Lower leg skin (tissue), 4 donors: ENCODE data around the gene SHCBP1. TPM values are rescaled to one million over a fixed set of nuclear protein-coding genes. Genes with fewer than 3 reads are reported as not detected.

ENCODE experiments used
- DNase-seq, 2 donors: peaks; one replicate each; pipeline ENCODE4 v3.0.0-alpha.2; 2019; ENCODE audit warnings: low spot score in 2 of 2
- H3K4me3 ChIP-seq: fragments of 200-600 bp; sonication (generic); 2 replicates; pipeline ENCODE4 v1.5.1; 2017; ENCODE audit warnings: mild to moderate bottlenecking, low read depth; ENCODE audit not compliant: poor library complexity, severe bottlenecking
- CTCF ChIP-seq, 3 donors: fragments of 450-650 bp; IDR thresholded peaks; one replicate each; pipeline ENCODE4 v1.5.1; 2016; ENCODE audit warnings: antibody characterized with exemption in 3 of 3, mild to moderate bottlenecking in 3 of 3, moderate library complexity in 2 of 3
- POLR2A ChIP-seq, 2 donors: fragments of 450-650 bp; IDR thresholded peaks; one replicate each; pipeline ENCODE4 v1.6.1; 2016 to 2017; ENCODE audit warnings: antibody characterized with exemption in 2 of 2, mild to moderate bottlenecking in 1 of 2, moderate library complexity in 1 of 2
- WGBS, 2 donors: methylation state at CpG; one replicate each; pipeline ENCODE4 v1.1.5; 2018; 5-methylcytosine and 5-hydroxymethylcytosine counted together
- intact Hi-C: fragments of 100-400 bp; cut with DNase I; formaldehyde crosslinking; loops from one replicate; pipeline ENCODE4 v1.15.0; 2023; ENCODE audit warnings: low total_unique reads
- total RNA-seq, 4 donors: library from RNA; depleted of rRNA; stranded (reverse); fragments of >200 nt; gene quantifications; one replicate each; pipeline ENCODE4 v1.1.0, GENCODE V29; 2016

SHCBP1 gene
- total RNA-seq, 4 donors from 2014 or later, result 0.76 to 1.4 (median 1.3) TPM

- no peak overlapping the region for H3K4me3 ChIP-seq
- 85 to 88% methylated on average over 13 of the region's 13 CpGs for WGBS, 2 donors
- no peak for TF ChIP-seq CTCF (IDR thresholded peaks at IDR 0.05)
- no peak for TF ChIP-seq POLR2A (IDR thresholded peaks at IDR 0.05)
- intact Hi-C loops, result no loop called here
- DNase-seq, result no peak
These were observed 47.4 kb downstream of the SHCBP1 start for GRCh38 chr16:46573834-46574159.

- 64 to 66% methylated on average over 27 of the region's 27 CpGs for WGBS, 2 donors
- intact Hi-C loops, result no loop called here
- no peak for DNase-seq
- no peak overlapping the region for H3K4me3 ChIP-seq
- TF ChIP-seq POLR2A (IDR thresholded peaks at IDR 0.05) (no peak), CTCF (IDR thresholded peaks at IDR 0.05) (no peak)
These were observed 48.0 kb downstream of the SHCBP1 start for GRCh38 chr16:46573008-46573833.

GRCh38 chr16:46569231-46569735 lies 51.9 kb downstream of the SHCBP1 start:
- TF ChIP-seq POLR2A (IDR thresholded peaks at IDR 0.05), result no peak
- TF ChIP-seq CTCF (IDR thresholded peaks at IDR 0.05), result no peak
- 83 to 89% methylated on average over 21 to 27 of the region's 27 CpGs for WGBS, 2 donors
- H3K4me3 ChIP-seq, result no peak overlapping the region
- intact Hi-C loops, result no loop called here
- no peak for DNase-seq

GRCh38 chr16:46568472-46569230 lies 52.5 kb downstream of the SHCBP1 start:
- TF ChIP-seq CTCF (IDR thresholded peaks at IDR 0.05), result no peak
- TF ChIP-seq POLR2A (IDR thresholded peaks at IDR 0.05), result no peak

GRCh38 chr16:46562979-46563378 lies 58.2 kb downstream of the SHCBP1 start:
- 33 to 50% methylated on average over 3 of the region's 3 CpGs for WGBS, 2 donors
- TF ChIP-seq POLR2A (IDR thresholded peaks at IDR 0.05), result no peak
- no peak for TF ChIP-seq CTCF (IDR thresholded peaks at IDR 0.05)
- intact Hi-C loops, result no loop called here
- no peak for DNase-seq
- no peak overlapping the region for H3K4me3 ChIP-seq

More at GRCh38 chr16:46568472-46569230, 52.5 kb downstream of the SHCBP1 start:
- 83 to 90% methylated on average over 40 to 42 of the region's 42 CpGs for WGBS, 2 donors
- intact Hi-C loops, result no loop called here
- H3K4me3 ChIP-seq, result no peak overlapping the region
- no peak for DNase-seq
